ENCODE results near the gene NPLOC4. TPM values are rescaled to one million over a fixed set of nuclear protein-coding genes. Genes with fewer than 3 reads are reported as not detected.

The NPLOC4 gene
- total RNA-seq, 1 donor from 2014 or later, result 44.1 TPM

GRCh38 chr17:81529437-81529803, 107.5 kb downstream of the NPLOC4 start:
- no peaks in the 10 kb centered on the region for H3K9me3 ChIP-seq (ENCODE audit: low read depth)
- H3K79me2 ChIP-seq (ENCODE audit: low read depth), result no peaks in the 10 kb centered on the region
- H3F3A ChIP-seq (ENCODE audit: low read depth), result no peaks in the 10 kb centered on the region
- H3K4me1 ChIP-seq, result no peaks in the 10 kb centered on the region
- no peak overlapping the region for H3K27ac ChIP-seq
- H3K27me3 ChIP-seq, result peaks cover 17% of the 10 kb centered on the region
- H3K4me1 Mint-ChIP-seq, result no peaks in the 10 kb centered on the region
- peaks cover 2% of the 10 kb centered on the region for H3K9me3 Mint-ChIP-seq
- no peak for DNase-seq (ENCODE audit: low spot score)
- H3K27me3 Mint-ChIP-seq (ENCODE audit: insufficient read depth, low read depth), result peaks cover 9% of the 10 kb centered on the region
- no peak overlapping the region for H3K9ac ChIP-seq
- no peaks in the 10 kb centered on the region for H4K20me1 ChIP-seq (ENCODE audit: low read depth)
- no peak overlapping the region for H3K4me3 ChIP-seq
- no peak overlapping the region for H3K27ac Mint-ChIP-seq
- TF ChIP-seq EZH2 (IDR thresholded peaks at IDR 0.05) (no peak), CTCF (IDR thresholded peaks at IDR 0.05) (no peak), EZH2phosphoT487 (IDR thresholded peaks at IDR 0.05) (no peak)
- H2AFZ ChIP-seq (replicated peaks), result no peak overlapping the region
- no peaks in the 10 kb centered on the region for H3K36me3 Mint-ChIP-seq
- no peak overlapping the region for H3K4me2 ChIP-seq
- no peaks in the 10 kb centered on the region for H3K36me3 ChIP-seq
- no peak overlapping the region for H3K4me3 Mint-ChIP-seq

- no peaks in the 10 kb centered on the region for H3K79me2 ChIP-seq (ENCODE audit: low read depth)
- no peak overlapping the region for H3K27ac ChIP-seq
- no peaks in the 10 kb centered on the region for H3K9me3 ChIP-seq (ENCODE audit: low read depth)
- H3K4me1 ChIP-seq, result no peaks in the 10 kb centered on the region
- H3K4me1 Mint-ChIP-seq, result no peaks in the 10 kb centered on the region
- H3K36me3 Mint-ChIP-seq, result no peaks in the 10 kb centered on the region
- H3K27me3 Mint-ChIP-seq (ENCODE audit: insufficient read depth, low read depth), result peaks cover 10% of the 10 kb centered on the region
- H2AFZ ChIP-seq (replicated peaks), result no peak overlapping the region
- H3K27me3 ChIP-seq, result peaks cover 11% of the 10 kb centered on the region
- no peak overlapping the region for H3K4me3 ChIP-seq
- TF ChIP-seq EZH2phosphoT487 (IDR thresholded peaks at IDR 0.05) (no peak), EZH2 (IDR thresholded peaks at IDR 0.05) (no peak), CTCF (IDR thresholded peaks at IDR 0.05) (no peak)
- no peak overlapping the region for H3K4me2 ChIP-seq
- H3K4me3 Mint-ChIP-seq, result no peak overlapping the region
- peaks cover 2% of the 10 kb centered on the region for H3K9me3 Mint-ChIP-seq
- no peak overlapping the region for H3K27ac Mint-ChIP-seq
- no peak for DNase-seq (ENCODE audit: low spot score)
- H3K36me3 ChIP-seq, result no peaks in the 10 kb centered on the region
- H3K9ac ChIP-seq, result no peak overlapping the region
- H4K20me1 ChIP-seq (ENCODE audit: low read depth), result no peaks in the 10 kb centered on the region
- no peaks in the 10 kb centered on the region for H3F3A ChIP-seq (ENCODE audit: low read depth)
Measured at GRCh38 chr17:81528651-81529436, 108.1 kb downstream of the NPLOC4 start.

- H3K27me3 ChIP-seq, result peaks cover 8% of the 10 kb centered on the region
- no peaks in the 10 kb centered on the region for H4K20me1 ChIP-seq (ENCODE audit: low read depth)
- H3K4me2 ChIP-seq, result no peak overlapping the region
- no peaks in the 10 kb centered on the region for H3K79me2 ChIP-seq (ENCODE audit: low read depth)
- no peak overlapping the region for H3K27ac ChIP-seq
- H3K9ac ChIP-seq, result no peak overlapping the region
- no peak overlapping the region for H3K4me3 Mint-ChIP-seq
- H3K4me1 Mint-ChIP-seq, result peaks cover 3% of the 10 kb centered on the region
- no peaks in the 10 kb centered on the region for H3K36me3 Mint-ChIP-seq
- H3K4me1 ChIP-seq, result peaks cover 5% of the 10 kb centered on the region
- peaks cover under 1% of the 10 kb centered on the region for H3K9me3 Mint-ChIP-seq
- no peak for DNase-seq (ENCODE audit: low spot score)
- H3K4me3 ChIP-seq, result no peak overlapping the region
- H3K27ac Mint-ChIP-seq, result no peak overlapping the region
- no peaks in the 10 kb centered on the region for H3K36me3 ChIP-seq
- H2AFZ ChIP-seq (replicated peaks), result no peak overlapping the region
- no peaks in the 10 kb centered on the region for H3K9me3 ChIP-seq (ENCODE audit: low read depth)
- H3F3A ChIP-seq (ENCODE audit: low read depth), result no peaks in the 10 kb centered on the region
- TF ChIP-seq EZH2phosphoT487 (IDR thresholded peaks at IDR 0.05) (no peak), CTCF (IDR thresholded peaks at IDR 0.05) (no peak), EZH2 (IDR thresholded peaks at IDR 0.05) (no peak)
- peaks cover 8% of the 10 kb centered on the region for H3K27me3 Mint-ChIP-seq (ENCODE audit: insufficient read depth, low read depth)
Measured at GRCh38 chr17:81528384-81528650, 108.6 kb downstream of the NPLOC4 start.

Data from neural progenitor cell (in vitro differentiated cells).